ENCODE measurements around the gene LMOD3. TPM values are rescaled to one million over a fixed set of nuclear protein-coding genes. Genes with fewer than 3 reads are reported as not detected.

LMOD3 gene
- total RNA-seq, 1 donor from 2014 or later: not detected

GRCh38 chr3:69161587-69162307, 39.4 kb upstream of the LMOD3 start:
- no peak overlapping the region for H3K4me3 ChIP-seq
- H2AFZ ChIP-seq (replicated peaks): peak overlapping the region; percentile 36
- Mint-ChIP-seq H3K4me3 (no peak overlapping the region), H3K27me3 (ENCODE audit: insufficient read depth, low read depth) (no peaks in the 10 kb centered on the region), H3K36me3 (no peaks in the 10 kb centered on the region), H3K4me1 (no peaks in the 10 kb centered on the region), H3K9me3 (no peaks in the 10 kb centered on the region), H3K27ac (no peak overlapping the region)
- no peak overlapping the region for H3K4me2 ChIP-seq
- no peak overlapping the region for H3K27ac ChIP-seq
- H3F3A ChIP-seq (ENCODE audit: low read depth): no peaks in the 10 kb centered on the region
- H3K36me3 ChIP-seq: no peaks in the 10 kb centered on the region
- TF ChIP-seq, protein P1, sequence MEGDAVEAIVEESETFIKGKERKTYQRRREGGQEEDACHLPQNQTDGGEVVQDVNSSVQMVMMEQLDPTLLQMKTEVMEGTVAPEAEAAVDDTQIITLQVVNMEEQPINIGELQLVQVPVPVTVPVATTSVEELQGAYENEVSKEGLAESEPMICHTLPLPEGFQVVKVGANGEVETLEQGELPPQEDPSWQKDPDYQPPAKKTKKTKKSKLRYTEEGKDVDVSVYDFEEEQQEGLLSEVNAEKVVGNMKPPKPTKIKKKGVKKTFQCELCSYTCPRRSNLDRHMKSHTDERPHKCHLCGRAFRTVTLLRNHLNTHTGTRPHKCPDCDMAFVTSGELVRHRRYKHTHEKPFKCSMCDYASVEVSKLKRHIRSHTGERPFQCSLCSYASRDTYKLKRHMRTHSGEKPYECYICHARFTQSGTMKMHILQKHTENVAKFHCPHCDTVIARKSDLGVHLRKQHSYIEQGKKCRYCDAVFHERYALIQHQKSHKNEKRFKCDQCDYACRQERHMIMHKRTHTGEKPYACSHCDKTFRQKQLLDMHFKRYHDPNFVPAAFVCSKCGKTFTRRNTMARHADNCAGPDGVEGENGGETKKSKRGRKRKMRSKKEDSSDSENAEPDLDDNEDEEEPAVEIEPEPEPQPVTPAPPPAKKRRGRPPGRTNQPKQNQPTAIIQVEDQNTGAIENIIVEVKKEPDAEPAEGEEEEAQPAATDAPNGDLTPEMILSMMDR (IDR thresholded peaks at IDR 0.05): peak; percentile 99
- TF ChIP-seq EZH2 (IDR thresholded peaks at IDR 0.05): no peak
- H4K20me1 ChIP-seq (ENCODE audit: low read depth): no peaks in the 10 kb centered on the region
- H3K9me3 ChIP-seq (ENCODE audit: low read depth): no peaks in the 10 kb centered on the region
- H3K79me2 ChIP-seq (ENCODE audit: low read depth): no peaks in the 10 kb centered on the region
- H3K9ac ChIP-seq: no peak overlapping the region
- DNase-seq (ENCODE audit: low spot score): peak; percentile 54
- H3K27me3 ChIP-seq: no peaks in the 10 kb centered on the region
- H3K4me1 ChIP-seq: no peaks in the 10 kb centered on the region

- Histone ChIP-seq H3K27ac (no peak overlapping the region), H3K9me3 (ENCODE audit: low read depth) (no peaks in the 10 kb centered on the region), H3K4me1 (no peaks in the 10 kb centered on the region), H3F3A (ENCODE audit: low read depth) (no peaks in the 10 kb centered on the region), H3K4me2 (no peak overlapping the region), H3K27me3 (no peaks in the 10 kb centered on the region), H4K20me1 (ENCODE audit: low read depth) (no peaks in the 10 kb centered on the region), H3K79me2 (ENCODE audit: low read depth) (no peaks in the 10 kb centered on the region), H2AFZ (replicated peaks) (no peak overlapping the region), H3K36me3 (no peaks in the 10 kb centered on the region), H3K9ac (no peak overlapping the region), H3K4me3 (no peak overlapping the region)
- Mint-ChIP-seq H3K27me3 (ENCODE audit: insufficient read depth, low read depth) (no peaks in the 10 kb centered on the region), H3K36me3 (no peaks in the 10 kb centered on the region), H3K9me3 (no peaks in the 10 kb centered on the region), H3K27ac (no peak overlapping the region), H3K4me3 (no peak overlapping the region), H3K4me1 (no peaks in the 10 kb centered on the region)
- no peak for DNase-seq (ENCODE audit: low spot score)
- TF ChIP-seq EZH2 (IDR thresholded peaks at IDR 0.05) (no peak), EZH2phosphoT487 (IDR thresholded peaks at IDR 0.05) (no peak)
- TF ChIP-seq, protein P1 (IDR thresholded peaks at IDR 0.05): no peak
Measured at GRCh38 chr3:69160525-69160924, 38.1 kb upstream of the LMOD3 start.

- TF ChIP-seq, protein P1 (IDR thresholded peaks at IDR 0.05): no peak
- TF ChIP-seq EZH2 (IDR thresholded peaks at IDR 0.05) (no peak), EZH2phosphoT487 (IDR thresholded peaks at IDR 0.05) (no peak)
- no peaks in the 10 kb centered on the region for H3F3A ChIP-seq (ENCODE audit: low read depth)
- Mint-ChIP-seq H3K9me3 (no peaks in the 10 kb centered on the region), H3K27me3 (ENCODE audit: insufficient read depth, low read depth) (no peaks in the 10 kb centered on the region), H3K27ac (no peak overlapping the region), H3K36me3 (no peaks in the 10 kb centered on the region), H3K4me3 (no peak overlapping the region), H3K4me1 (no peaks in the 10 kb centered on the region)
- no peaks in the 10 kb centered on the region for H3K36me3 ChIP-seq
- no peak overlapping the region for H2AFZ ChIP-seq (replicated peaks)
- H3K4me1 ChIP-seq: no peaks in the 10 kb centered on the region
- H3K27ac ChIP-seq: no peak overlapping the region
- no peak overlapping the region for H3K4me3 ChIP-seq
- no peaks in the 10 kb centered on the region for H4K20me1 ChIP-seq (ENCODE audit: low read depth)
- no peak overlapping the region for H3K9ac ChIP-seq
- H3K27me3 ChIP-seq: no peaks in the 10 kb centered on the region
- no peaks in the 10 kb centered on the region for H3K79me2 ChIP-seq (ENCODE audit: low read depth)
- H3K4me2 ChIP-seq: no peak overlapping the region
- no peaks in the 10 kb centered on the region for H3K9me3 ChIP-seq (ENCODE audit: low read depth)
- DNase-seq (ENCODE audit: low spot score): no peak
Measured at GRCh38 chr3:69160107-69160506, 37.7 kb upstream of the LMOD3 start.
